NCI-H748 (cell line): ENCODE measurements around the gene UBE2I.
"Not testable (repeated sequence)": the region's sequence is repeated elsewhere in the genome, so short reads cannot be mapped to it uniquely, and the experiment has no call there.

ENCODE experiments used
- DNase-seq: peaks from one replicate; lab custom pipeline; 2025; ENCODE audit not compliant: unreplicated experiment; lab: John Stamatoyannopoulos, UW

UBE2I gene

DNA sequence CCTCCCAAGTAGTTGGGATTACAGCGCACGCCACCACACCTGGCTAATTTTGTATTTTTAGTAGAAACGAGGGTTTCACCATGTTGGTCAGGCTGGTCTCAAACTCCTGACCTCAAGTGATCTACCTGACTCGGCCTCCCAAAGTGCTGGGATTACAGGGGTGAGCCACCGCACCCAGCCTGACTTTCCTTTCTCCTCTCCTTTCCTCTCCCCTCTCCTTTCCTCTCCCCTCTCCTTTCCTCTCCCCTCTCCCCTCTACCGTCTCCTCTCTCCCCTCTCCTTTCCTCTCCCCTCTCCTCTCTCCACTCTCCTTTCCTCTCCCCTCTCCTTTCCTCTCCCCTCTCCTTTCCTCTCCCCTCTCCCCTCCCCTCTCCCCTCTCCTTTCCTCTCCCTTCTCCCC lies 17.2 kb upstream of the UBE2I start:
- DNase-seq = not testable (repeated sequence)

DNA sequence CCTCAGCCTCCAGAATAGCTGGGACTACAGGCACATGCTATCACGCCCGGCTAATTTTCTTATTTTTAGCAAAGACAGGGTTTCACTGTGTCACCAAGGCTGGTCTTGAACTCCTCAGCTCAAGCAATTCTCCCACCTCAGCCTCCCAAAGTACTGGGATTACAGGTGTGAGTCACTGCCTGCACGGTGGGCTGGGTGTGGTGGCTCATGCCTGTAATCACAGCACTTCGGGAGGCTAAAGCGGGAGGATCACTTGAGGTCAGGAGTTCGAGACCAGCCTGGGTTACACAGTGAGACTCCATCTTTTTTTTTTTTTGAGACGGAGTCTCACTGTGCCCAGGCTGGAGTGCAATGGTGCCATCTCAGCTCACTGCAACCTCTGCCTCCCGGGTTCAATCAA lies 16.6 kb upstream of the UBE2I start:
- DNase-seq = not testable (repeated sequence)

DNA sequence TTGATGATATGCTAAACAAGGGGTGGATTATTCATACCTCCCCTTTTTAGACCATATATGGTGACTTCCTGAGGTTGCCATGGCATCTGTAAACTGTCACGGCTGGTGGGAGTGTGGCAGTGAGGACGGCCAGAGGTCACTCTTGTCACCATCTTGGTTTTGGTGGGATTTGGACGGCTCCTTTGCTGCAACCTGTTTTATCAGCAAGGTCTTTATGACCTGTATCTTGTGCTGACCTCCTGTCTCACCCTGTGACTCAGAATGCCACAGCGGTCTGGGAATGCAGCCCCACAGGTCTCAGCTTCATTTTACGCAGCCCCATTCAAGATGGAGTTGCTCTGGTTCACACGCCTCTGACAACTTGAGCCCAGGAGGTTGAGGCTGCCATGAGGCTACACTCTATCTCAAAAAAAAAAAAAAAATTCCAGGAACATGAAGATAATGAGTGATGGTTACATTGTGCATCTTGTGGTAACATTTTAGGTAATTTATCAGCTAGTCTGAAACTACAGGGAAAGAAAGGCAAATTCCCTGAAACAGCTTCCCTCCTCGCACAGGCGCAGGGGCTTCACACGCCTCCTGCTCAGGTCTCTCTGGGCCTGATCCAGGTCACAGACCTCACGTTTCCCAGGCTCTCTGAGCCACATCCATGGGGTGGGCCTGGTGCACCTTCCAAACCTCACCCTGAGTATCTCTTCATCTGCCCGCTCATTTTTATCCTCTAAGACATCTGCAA lies 15.3 kb upstream of the UBE2I start:
- DNase-seq = no peak

DNA sequence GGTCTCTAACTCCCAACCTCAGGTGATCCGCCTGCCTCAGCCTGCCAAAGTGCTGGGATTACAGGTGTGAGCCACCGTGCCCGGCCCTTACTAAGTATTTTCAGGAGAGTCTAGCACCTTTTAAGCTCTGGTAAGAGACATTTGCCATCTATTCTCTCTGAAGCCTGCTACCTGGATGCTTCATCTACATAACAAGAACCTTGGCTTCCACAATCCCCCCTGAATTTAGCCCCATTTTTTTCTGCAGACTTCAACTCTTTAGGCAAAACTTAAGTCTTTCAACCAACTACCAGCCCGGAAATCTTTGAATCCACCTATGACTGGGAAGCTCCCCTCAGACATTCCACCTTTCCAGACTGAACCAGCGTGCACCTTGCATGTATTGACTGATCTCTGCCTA lies 14.0 kb upstream of the UBE2I start:
- DNase-seq = no peak

DNA sequence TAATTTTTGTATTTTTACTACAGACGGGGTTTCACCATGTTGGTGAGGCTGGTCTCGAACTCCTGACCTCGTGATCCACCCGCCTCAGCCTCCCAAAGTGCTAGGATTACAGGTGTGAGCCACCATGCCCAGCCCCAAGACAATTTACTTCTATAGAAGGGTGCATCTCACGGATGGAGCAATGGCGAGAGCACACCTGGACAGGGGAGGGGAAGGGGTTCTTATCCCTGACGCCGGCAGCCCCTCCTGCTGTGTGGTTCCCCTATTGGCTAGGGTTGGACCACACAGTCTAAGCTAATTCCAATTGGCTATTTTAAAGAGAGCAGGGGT lies 12.8 kb upstream of the UBE2I start:
- not testable (repeated sequence) for DNase-seq

DNA sequence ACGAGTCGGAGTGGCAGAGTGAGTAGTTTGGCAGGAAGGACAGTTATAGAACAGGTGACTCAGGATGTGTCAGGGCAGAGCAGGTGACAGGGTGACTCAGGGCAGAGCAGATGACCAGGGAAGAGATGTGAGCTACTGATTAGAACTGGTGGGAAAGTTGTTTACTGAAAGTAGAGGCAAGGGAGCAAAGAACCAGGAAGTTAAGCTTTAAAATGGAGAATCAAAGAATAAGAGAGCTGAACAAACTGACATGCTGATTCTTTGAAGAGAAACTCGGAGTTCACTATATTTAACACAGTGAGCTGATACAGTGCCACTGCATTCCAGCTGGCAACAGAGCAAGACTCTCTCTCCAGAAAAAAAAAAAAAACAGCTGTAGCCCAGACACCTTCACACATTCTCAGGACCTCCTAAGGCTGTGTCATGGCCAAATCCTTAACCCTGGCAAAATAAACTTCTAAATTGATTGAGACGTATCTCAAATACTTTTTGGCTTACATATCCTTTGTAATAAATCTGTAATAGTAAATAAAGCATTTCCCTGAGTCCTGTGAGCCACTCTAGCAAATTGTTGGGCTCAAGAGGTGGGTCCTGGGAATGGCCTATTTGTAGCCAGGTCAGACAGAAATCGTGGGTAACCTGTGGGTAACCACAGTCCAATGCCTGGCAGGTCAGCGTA lies 12.3 kb upstream of the UBE2I start:
- no peak for DNase-seq

DNA sequence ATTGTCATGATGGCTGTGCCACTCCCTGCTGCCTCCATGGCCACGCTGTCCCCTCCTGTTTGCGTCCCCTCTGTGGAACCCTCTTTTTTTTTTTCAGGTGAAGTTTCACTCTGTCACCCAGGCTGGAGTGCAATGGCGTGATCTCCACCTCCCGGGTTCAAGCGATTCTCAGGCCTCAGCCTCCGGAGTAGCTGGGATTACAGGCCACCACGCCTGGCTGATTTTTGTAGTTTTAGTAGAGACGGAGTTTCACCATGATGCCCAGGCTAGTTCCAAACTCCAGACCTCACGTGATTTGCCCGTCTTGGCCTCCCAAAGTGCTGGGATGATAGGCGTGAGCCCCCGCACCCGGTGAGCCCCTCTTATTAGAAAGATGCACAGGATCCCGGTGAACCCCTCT lies 11.0 kb upstream of the UBE2I start:
- DNase-seq = no peak

DNA sequence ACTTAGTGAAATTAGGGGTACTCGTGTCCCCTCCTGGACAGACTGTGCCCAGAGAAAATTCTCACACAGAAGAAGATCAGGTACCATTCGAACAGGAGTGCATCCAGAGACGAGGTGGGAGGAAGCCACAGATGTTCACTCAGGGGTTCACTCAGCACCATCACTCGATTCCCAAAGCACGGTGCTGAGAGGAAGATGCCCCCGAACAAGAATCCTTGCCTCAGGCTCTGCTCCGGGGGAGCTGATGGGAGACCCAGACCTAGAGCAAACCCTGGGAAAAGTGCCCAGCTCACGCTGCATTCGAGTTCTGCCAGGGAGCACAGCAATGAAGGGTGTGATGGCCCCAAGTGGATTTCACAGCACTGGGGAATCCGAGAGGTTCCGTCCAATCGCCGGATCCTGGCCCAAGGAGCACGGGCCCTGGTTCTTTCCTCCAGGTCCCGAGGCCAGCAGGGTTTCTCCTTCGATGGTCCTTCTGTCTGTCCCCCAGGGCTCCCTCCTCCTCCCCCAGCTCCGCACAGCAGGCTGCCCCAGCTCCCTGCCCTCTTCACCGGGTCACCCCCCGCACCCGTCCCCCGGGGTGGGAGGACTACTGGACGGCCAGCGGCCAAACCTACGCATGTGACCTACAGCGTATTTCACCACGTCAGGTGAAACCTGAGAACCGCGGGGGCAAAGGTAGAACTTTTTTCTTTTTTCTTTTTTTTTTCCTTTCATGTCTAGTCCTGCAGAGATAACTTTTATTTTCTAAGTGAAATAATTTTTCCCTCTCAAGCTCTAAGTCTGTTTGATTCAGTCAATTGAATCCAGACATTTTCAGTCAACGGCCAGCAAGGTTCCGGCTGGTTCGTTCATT lies 10.2 kb upstream of the UBE2I start:
- DNase-seq = no peak

DNA sequence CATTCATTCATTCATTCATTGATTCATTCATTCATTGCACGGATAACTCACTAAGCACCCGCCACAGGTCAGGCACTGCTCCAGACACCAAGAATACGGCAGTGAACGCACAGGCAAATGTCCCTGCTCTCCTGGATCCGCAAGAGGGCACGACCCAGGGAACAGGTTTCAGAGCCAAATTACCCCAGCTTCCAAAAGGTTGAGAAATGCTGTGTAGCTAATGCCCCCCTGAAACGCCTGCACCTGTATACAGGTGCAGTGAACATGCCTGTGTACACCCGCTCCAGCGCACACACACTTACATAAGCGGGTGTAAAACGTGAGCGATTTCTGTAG lies 9.6 kb upstream of the UBE2I start:
- no peak for DNase-seq

DNA sequence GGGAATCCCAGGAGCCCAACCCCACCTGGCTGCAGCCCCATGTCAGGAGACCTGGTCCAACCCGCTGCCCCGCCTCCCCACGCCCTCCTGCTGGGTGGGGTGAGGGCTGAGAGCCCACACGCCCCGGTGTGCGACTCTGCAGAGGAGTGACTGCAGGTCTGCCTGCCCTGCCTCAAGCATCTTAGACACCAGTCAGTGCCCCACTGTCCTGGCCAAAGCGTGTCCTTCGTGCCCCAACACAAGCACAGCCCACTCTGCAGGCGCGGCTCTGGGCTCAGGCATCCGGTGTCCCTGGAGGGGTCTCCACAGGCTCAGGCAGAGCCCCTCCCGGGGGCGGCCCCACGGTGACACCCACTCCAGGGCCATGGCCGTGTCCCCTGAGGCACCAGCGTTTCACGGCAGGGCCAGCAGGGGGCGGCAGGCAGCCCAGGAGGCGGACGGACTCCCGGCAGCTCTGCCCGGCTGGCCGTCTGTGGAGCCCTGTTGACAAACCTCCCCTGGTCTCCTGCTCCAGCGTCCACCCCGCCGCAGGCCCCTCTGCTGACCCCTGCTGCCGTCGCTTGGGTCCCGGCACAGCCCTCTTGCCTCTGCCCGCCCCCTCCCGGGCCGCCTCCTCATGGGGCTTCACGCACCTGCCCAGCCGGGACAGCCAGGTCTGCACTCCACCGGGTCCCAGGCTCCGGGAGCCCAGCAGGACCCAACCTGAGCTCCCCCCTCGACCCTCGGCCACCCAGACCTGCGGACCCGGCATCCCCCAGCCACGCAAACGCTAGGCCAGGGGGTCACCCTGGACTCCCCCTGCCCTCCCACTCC lies 8.6 kb upstream of the UBE2I start:
- peak; percentile 54 for DNase-seq

DNA sequence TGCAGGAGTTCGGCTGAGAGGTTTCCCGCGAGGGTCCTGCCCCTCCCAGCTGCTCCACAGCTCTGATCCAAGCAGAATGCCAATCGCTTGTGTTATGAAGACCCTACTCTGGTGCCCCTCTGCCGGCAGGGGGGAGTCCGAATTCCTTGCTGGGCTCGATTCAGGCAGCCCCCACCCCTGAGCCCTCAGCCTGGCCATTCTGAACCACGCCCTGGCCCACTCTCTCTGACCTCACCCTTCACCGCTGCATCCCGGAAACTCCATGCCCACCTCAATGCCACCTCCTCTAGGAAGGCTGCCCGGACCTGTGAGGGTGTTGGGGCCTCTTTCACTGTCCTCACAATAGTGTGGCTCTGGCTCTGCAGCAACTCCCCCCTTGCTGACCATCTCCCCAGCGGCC lies 7.9 kb upstream of the UBE2I start:
- no peak for DNase-seq

DNA sequence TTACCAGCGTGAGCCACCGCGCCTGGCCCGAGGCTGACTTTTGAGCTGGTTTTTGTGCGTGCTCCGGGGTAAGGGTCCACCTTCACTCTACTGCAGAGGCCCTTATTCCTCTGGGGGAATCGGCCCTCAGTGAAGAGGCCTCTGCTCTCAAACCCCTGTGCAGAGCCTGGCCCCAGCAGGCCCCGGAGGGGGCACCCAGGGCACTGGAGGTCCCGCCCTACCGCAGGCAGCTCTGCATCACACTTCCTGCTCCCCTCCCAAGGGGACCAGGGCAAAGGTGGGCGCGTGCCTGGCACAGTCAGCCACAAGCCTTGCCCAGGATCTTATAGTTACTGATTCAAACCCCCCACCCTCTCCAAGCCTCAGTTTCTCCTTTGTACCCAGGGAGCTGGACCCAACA lies 3.6 kb upstream of the UBE2I start:
- no peak for DNase-seq

DNA sequence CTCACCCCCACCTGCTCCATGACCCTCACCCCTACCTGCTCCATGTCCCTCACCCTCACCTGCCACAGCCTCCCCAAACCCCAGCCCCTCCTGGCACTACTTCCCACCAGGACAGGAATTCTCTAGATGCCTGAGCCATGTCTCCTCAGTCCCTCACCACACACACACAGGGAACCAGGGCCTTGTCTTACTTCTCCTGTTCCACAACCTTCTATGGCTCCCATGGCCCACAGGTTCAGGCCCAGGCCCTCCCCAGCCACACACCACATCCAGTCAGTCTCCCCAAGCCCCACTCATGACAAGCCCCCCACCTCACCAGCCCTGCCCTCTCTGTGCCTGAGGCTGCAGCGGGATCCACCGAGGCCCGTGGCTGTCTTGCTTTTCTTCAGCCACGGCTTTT lies 3.1 kb upstream of the UBE2I start:
- no peak for DNase-seq

DNA sequence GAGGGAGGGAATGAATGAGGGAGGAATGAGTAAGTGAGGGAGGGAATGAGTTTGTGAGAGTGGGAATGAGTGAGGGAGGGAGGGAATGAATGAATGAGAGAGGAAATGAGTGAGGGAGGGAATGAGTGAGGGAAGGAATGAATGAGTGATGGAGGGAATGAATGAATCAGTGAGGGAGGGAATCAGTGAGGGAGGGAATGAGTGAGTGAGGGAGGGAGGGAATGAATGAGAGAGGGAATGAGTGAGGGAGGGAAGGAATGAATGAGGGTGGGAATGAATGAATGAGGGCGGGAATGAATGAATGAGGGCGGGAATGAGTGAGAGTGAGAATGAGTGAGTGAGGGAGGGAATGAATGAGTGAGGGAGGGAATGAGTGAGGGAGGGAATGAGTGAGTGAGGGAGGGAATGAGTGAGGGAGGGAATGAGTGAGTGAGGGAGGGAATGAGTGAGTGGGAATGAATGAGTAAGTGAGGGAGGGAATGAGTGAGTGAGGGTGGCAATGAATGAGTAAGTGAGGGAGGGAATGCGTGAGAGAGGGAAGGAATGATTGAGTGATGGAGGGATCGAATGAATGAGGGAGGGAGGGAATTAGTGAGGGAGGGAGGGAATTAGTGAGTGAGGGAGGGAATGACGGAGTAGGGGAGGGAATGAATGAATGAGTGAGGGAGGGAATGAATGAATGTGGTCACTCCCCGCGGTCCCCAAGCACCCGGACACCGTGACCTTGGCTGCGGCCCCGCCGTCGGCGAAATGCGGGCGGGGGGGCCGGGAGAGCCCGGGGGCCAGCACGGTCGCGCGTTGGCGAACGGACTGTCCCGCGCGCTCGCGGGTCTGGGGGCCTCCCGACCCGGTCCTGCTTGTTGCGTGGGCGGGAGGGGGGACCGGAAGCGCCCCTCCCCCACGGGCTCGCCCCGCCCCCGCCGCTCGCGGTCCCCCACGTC lies 1.1 kb upstream of the UBE2I start:
- DNase-seq = no peak

DNA sequence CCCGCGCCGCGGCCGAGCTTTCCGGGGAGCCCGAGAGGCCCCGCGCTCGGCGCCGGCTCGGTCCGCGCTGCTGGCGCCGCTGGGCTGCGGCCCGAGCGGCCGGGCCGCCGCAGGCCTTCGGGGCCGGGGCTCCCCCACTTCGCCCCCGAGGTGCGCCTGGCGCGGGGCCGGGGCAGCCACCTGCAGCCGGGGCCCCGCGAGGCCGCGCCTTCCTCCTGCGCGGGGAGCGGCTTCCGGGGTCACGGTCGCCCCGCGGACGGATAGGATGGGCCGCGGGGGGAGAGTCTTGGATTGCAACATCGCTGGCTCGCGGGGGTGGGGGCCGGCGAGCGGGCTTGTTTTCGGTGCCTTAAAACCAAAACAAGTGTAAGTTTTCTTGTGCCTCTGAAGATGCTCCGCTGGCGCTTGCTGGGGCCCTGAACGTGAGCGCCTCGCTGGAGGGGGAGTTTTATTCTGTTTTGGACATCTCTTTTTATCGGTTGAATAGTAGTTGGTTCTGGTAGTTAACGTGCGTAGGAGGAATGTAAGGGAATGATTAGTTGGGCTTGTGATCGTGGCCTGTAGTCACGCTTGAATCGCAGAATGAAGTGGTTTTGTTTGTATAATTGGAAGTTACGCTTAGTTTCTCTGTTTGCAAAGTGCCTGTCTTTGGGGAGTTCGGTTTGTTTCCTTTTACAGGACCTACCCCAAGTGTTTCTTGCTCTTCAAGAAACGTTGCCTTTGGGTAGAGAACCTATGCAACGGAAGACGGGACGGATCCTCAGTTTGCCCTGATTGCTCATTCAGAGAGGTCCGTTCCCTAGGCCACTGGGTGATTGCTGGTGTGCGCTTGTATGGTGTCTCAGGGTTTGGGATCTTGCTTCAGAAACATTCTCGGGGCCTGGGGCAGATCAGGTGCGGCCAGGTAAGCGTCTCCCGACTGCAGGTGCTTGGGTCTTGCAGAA lies 724 bp downstream of the UBE2I start:
- peak; percentile 6 for DNase-seq

DNA sequence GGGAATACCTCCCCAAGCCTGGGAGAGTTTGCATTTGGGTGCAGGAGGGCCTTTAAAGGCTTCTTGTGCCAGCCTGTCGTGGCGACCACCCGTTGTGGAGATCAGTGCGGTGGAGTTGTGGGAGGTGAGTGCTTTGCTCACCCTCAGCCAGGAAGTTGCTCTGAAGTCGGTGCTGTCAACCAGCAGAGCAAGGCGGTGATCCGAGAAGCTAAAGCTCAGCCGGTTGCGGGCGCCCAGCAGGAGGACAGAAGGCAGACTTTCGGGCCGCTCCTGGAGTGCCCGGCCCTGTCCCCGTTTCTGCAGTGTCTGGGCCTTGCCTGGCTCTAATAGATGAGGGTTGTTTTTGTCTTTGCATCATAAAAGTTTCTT lies 1.4 kb downstream of the UBE2I start:
- DNase-seq = no peak

DNA sequence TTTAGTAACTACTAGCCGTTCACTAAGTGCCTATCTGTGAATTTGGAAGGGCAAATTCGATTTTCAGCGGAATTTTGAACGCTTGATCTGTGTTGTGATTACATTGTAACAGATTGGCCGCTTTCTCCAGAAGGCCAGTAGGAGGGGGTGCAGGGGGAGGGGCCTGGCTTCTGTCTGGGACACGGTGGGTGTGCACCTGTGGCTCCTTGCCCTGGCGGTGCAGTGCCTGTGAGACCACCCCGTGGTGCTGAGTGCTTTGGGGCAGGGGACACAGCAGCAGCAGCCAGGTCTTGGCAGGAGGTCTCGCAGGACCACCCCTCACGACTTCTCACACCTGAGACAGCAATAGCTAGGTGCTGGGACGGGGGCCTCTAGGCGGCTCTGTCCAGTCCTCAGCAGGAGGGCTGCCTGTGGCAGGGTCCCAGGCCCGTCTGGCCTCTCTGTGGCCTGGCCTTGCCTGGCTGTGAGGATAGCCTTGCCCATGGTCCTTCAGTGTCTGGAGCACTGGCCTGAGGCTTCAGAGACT lies 1.8 kb downstream of the UBE2I start:
- DNase-seq = no peak

DNA sequence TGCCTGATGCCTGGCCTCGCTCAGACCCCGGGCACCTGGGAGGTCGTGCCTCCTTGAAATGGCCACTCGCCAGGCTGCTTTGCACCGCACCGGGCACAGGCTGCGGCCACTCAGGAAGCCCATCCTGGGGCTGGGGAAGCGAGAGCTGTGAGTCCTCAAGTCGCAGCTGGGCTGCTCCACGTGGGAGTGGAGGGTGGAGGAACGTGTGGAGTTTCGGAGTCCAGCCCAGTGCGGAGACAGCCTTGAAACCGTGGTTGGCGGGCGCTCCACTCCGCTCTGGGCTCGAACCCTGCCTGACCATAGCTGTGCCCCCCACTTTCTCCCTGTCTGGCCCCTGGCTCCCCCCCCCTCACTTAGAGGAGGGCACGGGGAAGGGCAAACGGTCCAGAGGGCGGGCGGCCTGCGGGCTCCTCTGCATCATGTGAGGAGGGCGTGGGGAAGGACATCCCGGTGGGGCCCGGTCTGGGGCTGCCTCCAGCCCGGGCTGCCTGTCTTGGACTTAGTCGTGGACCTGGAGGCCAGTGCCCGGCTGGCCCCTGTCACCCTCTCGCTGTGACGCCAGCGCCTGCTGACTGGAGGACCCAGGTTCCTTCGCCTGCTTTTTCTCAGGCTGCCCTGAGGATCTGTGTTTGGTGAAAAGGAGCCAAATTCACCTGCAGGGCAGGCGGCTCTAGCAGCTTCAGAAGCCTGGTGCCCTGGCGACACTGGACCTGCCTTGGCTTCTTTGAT lies 2.5 kb downstream of the UBE2I start:
- DNase-seq = no peak
